ENCODE measurements around the gene GAS2. TPM values are rescaled to one million over a fixed set of nuclear protein-coding genes. Genes with fewer than 3 reads are reported as not detected.

GAS2 gene
- 2.8 and 3.2 TPM in 2 replicates for total RNA-seq (2021)
- percentile 28 among the genes with signal in this experiment for Bru-seq, nascent RNA
- BruChase-seq, experiment 1, labeled RNA remaining after a 2-hour chase, result percentile 32 among the genes with signal in this experiment
- BruChase-seq, experiment 2, labeled RNA remaining after a 6-hour chase, result percentile 17 among the genes with signal in this experiment
- long read RNA-seq, transcript GAS2-211 (1 exons, 895 nt), result major isoform, 5 of 5 reads
- long read RNA-seq, partial matches to known transcripts, result 0 of 5 reads
- long read RNA-seq, other reads (novel, unspliced or antisense), result 0 of 5 reads

DNA sequence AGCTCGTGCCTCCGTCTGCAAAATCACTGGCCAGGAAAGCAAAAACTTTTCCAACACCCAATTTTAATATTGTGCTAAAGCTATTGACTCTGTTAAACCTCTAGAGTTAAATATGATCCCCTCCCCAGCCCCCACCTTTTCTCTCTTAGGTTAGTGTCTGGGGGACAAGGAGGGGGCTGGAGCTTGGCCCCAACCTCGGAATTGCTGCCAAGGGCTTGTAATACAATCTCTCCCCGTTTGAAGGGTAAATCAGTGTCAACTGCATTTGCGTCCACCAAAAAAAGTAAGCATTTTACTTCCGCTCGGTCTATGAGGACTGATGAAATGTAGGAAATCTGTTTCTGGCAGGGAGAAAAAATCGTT, at the start of gene GAS2:
TSS of gene GAS2 (plus strand) at position 287 of the 363 bp plus-strand sequence. CDS start 8,259 bp downstream, outside the sequence.
- Histone ChIP-seq H3K4me1 (replicated peaks; ENCODE audit: insufficient read depth) (no peaks in the 10 kb centered on the region), H3K79me2 (ENCODE audit: low read depth) (no peaks in the 10 kb centered on the region), H3K9me3 (ENCODE audit: insufficient read depth, low read depth) (no peaks in the 10 kb centered on the region), H3K9me2 (ENCODE audit: insufficient read depth) (no peaks in the 10 kb centered on the region), H3K4me2 (no peak within 1 kb of the TSS), H3K27ac (no peak within 1 kb of the TSS), H3F3A (ENCODE audit: insufficient read depth, low read depth) (no peaks in the 10 kb centered on the region), H2AFZ (no peak within 1 kb of the TSS), H3K27me3 (ENCODE audit: insufficient read depth, low read depth) (peaks cover 4% of the 10 kb centered on the region; the same call in 1 of the 2 replicates), H4K20me1 (ENCODE audit: insufficient read depth) (no peaks in the 10 kb centered on the region), H3K36me3 (ENCODE audit: low read depth) (no peaks in the 10 kb centered on the region), H3K4me3 (no peak within 1 kb of the TSS)
- DNase-seq, result no peak
- ChIA-PET CTCF (no interaction called here), POLR2A (ENCODE audit: unreplicated experiment) (no interaction called here)
- intact Hi-C loops (cut with micrococcal nuclease; ENCODE audit: unreplicated experiment), result no loop called here
- no peak for TF ChIP-seq EZH2 (IDR thresholded peaks at IDR 0.05; ENCODE audit: low read depth)
- TF ChIP-seq CTCF (conservative IDR thresholded peaks at IDR 0.05), result no peak
- no TSS peak for BruUV-seq (replicated peaks)

- Histone ChIP-seq H3K36me3 (ENCODE audit: low read depth) (no peaks in the 10 kb centered on the region), H3K4me3 (no peak overlapping the region), H3K4me2 (no peak overlapping the region), H2AFZ (no peak overlapping the region), H3F3A (ENCODE audit: insufficient read depth, low read depth) (no peaks in the 10 kb centered on the region), H3K4me1 (replicated peaks; ENCODE audit: insufficient read depth) (no peaks in the 10 kb centered on the region), H3K9me3 (ENCODE audit: insufficient read depth, low read depth) (peaks cover 4% of the 10 kb centered on the region; the same call in 1 of the 2 replicates), H3K79me2 (ENCODE audit: low read depth) (no peaks in the 10 kb centered on the region), H3K9me2 (ENCODE audit: insufficient read depth) (no peaks in the 10 kb centered on the region), H4K20me1 (ENCODE audit: insufficient read depth) (no peaks in the 10 kb centered on the region; the same call in 1 of the 2 replicates), H3K27ac (no peak overlapping the region), H3K27me3 (ENCODE audit: insufficient read depth, low read depth) (no peaks in the 10 kb centered on the region)
- DNase-seq, result no peak
- CTCF ChIA-PET, result no interaction called here
- POLR2A ChIA-PET (ENCODE audit: unreplicated experiment), result no interaction called here
- TF ChIP-seq EZH2 (IDR thresholded peaks at IDR 0.05; ENCODE audit: low read depth) (no peak), CTCF (conservative IDR thresholded peaks at IDR 0.05) (no peak)
- intact Hi-C loops (cut with micrococcal nuclease; ENCODE audit: unreplicated experiment), result no loop called here
- BruUV-seq (replicated peaks), result no TSS peak
These were observed 48.5 kb upstream of the GAS2 start for GRCh38 chr11:22617868-22618267.

GRCh38 chr11:22624742-22625447, 41.5 kb upstream of the GAS2 start:
- POLR2A ChIA-PET (ENCODE audit: unreplicated experiment), result no interaction called here
- TF ChIP-seq CTCF (conservative IDR thresholded peaks at IDR 0.05) (peak; percentile 47; the same call in 1 of the 2 replicates), EZH2 (IDR thresholded peaks at IDR 0.05; ENCODE audit: low read depth) (no peak)
- H3K36me3 ChIP-seq (ENCODE audit: low read depth), result no peaks in the 10 kb centered on the region; the same call in 1 of the 2 replicates
- no peaks in the 10 kb centered on the region for H3K27me3 ChIP-seq (ENCODE audit: insufficient read depth, low read depth)
- H3K4me3 ChIP-seq, result peak overlapping the region; percentile 85
- H3K4me1 ChIP-seq (replicated peaks; ENCODE audit: insufficient read depth), result peaks cover 15% of the 10 kb centered on the region; the same call in 1 of the 2 replicates
- BruUV-seq (replicated peaks), result TSS peak; percentile 69
- no peaks in the 10 kb centered on the region for H3K9me3 ChIP-seq (ENCODE audit: insufficient read depth, low read depth)
- peak overlapping the region; percentile 92 for H3K4me2 ChIP-seq
- no peaks in the 10 kb centered on the region; the same call in 1 of the 2 replicates for H3K9me2 ChIP-seq (ENCODE audit: insufficient read depth)
- H3K27ac ChIP-seq, result peak overlapping the region; percentile 77
- peak overlapping the region; percentile 99 for H2AFZ ChIP-seq
- intact Hi-C loops (cut with micrococcal nuclease; ENCODE audit: unreplicated experiment), result loop anchor here (5.0 kb wide), 1 partner anchor 162 kb away; no protein-coding TSS in a partner anchor
- CTCF ChIA-PET, result no interaction called here
- H3K79me2 ChIP-seq (ENCODE audit: low read depth), result peaks cover 16% of the 10 kb centered on the region
- H4K20me1 ChIP-seq (ENCODE audit: insufficient read depth), result no peaks in the 10 kb centered on the region; the same call in 1 of the 2 replicates
- DNase-seq, result peak in 1 of 2 experiments; percentile 62
- H3F3A ChIP-seq (ENCODE audit: insufficient read depth, low read depth), result peaks cover 12% of the 10 kb centered on the region; the same call in 1 of the 2 replicates

All from PC-9 (cell line).